ENCODE results near the gene RBMXL2. TPM values are rescaled to one million over a fixed set of nuclear protein-coding genes. Genes with fewer than 3 reads are reported as not detected.

The RBMXL2 gene
- total RNA-seq, 2 donors from 2014 or later, result not detected

DNA sequence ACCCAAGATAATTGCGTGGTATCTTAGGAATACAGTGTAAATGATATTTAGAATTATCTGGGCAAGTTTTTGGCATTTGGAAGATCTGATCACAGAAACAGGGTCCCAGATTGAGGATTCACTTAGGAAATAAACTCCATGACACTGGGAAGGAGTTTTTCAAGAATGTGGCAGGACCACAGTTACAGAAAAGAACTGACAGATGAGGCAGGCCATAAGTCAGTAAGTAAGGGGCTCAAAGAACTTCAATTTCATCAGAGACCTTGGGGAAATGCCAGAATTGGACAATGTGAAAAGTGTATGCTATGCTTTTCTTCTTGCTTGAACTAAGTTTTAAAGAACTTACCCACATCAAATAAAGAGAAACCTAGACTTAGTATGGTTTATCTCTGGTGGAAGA is 49.3 kb downstream of the RBMXL2 start:
- Histone ChIP-seq H3K4me1 (no peaks in the 10 kb centered on the region), H3K27me3 (no peaks in the 10 kb centered on the region), H3K27ac (no peak overlapping the region), H3K4me3 (no peak overlapping the region), H3K36me3 (no peaks in the 10 kb centered on the region), H3K9me3 (no peaks in the 10 kb centered on the region)
- no peak for DNase-seq (ENCODE audit: low spot score)
- TF ChIP-seq, protein P1, sequence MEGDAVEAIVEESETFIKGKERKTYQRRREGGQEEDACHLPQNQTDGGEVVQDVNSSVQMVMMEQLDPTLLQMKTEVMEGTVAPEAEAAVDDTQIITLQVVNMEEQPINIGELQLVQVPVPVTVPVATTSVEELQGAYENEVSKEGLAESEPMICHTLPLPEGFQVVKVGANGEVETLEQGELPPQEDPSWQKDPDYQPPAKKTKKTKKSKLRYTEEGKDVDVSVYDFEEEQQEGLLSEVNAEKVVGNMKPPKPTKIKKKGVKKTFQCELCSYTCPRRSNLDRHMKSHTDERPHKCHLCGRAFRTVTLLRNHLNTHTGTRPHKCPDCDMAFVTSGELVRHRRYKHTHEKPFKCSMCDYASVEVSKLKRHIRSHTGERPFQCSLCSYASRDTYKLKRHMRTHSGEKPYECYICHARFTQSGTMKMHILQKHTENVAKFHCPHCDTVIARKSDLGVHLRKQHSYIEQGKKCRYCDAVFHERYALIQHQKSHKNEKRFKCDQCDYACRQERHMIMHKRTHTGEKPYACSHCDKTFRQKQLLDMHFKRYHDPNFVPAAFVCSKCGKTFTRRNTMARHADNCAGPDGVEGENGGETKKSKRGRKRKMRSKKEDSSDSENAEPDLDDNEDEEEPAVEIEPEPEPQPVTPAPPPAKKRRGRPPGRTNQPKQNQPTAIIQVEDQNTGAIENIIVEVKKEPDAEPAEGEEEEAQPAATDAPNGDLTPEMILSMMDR (IDR thresholded peaks at IDR 0.05), result no peak

Other genes starting within 250 kb of the RBMXL2 start
- not detected for gene OR10A5, start 243.3 kb upstream of the RBMXL2 start, total RNA-seq
- not detected for gene OR10A2, start 225.9 kb upstream of the RBMXL2 start, total RNA-seq
- gene OR10A4, start 212.4 kb upstream of the RBMXL2 start, total RNA-seq, result not detected
- not detected for gene OR2D2, start 196.5 kb upstream of the RBMXL2 start, total RNA-seq
- not detected for gene OR2D3, start 168.0 kb upstream of the RBMXL2 start, total RNA-seq
- gene ZNF215, start 162.6 kb upstream of the RBMXL2 start, total RNA-seq, result 1 to 10 TPM in 1 of 2 donors, under 1 TPM in 1; 0.63 to 1.5 TPM
- 1 to 10 TPM in 1 of 2 donors, under 1 TPM in 1; 0.74 to 1.3 TPM for gene ZNF214, start 68.7 kb upstream of the RBMXL2 start, total RNA-seq
- gene NLRP14, start 68.5 kb upstream of the RBMXL2 start, total RNA-seq, result not detected
- under 1 TPM; 0.16 to 0.74 TPM for gene SYT9, start 162.9 kb downstream of the RBMXL2 start, total RNA-seq

Measured in right atrium auricular region (tissue), 2 donors.